Activated CD4-positive, CD25-positive, alpha-beta regulatory T cell treated with anti-CD3 and anti-CD28 coated beads, Interleukin-2, amount 50 U/mL, for 72 hours (primary cell): ENCODE measurements around the gene SPECC1L.

Experiments
- DNase-seq: peaks from one replicate; pipeline ENCODE4 v3.0.0; 2021

The SPECC1L gene

DNA sequence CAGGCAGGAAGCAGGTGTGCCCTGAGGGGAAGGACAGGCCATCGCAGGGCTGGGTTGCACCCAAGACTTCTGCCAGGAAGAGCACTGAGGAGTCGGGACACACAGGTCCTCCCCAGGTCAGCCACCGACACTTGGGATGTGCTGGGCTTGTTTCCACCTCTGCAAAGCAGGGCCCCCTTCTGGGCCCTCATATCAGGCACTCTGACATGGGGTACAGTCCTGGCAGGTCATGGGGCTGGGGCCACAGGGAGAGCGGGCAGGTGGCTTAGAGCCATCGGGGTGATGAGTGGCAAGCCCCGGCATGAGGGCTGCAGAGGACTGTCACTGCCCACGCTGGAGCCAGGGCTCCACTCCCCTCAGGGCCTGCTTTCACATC is 148.8 kb downstream of the SPECC1L start:
- no peak for DNase-seq

GRCh38 chr22:24420072-24420976 is 149.7 kb downstream of the SPECC1L start:
- DNase-seq: no peak

DNA sequence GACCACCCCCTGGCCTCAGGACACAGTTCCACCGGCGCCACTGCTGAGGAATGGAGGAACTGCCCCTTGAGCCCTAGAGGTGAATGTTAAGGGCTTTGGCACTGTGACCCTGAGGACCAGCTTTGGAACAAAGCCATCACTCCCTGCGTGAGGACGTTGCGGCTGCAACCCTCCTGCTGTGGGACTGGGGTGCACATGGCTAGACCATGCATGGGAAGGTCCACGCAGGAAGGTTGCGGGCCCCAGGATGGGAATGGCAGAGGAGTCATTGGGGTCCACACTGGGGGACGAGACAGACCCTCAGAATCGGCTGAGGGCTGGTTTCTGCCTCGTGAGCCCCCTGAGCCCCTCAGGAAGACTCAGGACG is 150.3 kb downstream of the SPECC1L start:
- DNase-seq: no peak

DNA sequence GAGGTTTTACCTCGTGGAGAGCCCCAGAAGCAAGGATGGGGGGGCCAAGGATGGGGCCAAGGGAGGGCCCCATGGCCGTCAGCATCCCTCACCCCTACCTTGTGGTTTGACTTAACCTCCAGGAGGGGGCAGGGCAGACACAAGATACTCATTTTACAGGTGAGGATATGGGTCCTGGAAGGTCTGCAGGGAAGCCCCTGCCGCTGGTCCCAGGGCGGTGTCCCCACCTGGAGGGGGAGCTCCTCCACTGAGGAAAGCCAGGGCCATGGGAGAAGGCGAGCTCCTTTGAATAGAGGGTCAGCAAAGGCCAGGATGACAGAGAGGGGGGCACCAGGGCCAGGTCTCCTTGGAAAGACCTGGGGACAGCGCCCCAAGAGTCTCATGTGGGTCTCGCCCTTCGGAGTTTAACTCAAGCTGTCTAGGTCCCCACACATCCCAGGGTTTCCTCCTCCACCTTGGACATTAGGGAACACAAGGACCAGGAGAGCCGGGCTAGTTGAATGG is 150.8 kb downstream of the SPECC1L start:
- DNase-seq: no peak

DNA sequence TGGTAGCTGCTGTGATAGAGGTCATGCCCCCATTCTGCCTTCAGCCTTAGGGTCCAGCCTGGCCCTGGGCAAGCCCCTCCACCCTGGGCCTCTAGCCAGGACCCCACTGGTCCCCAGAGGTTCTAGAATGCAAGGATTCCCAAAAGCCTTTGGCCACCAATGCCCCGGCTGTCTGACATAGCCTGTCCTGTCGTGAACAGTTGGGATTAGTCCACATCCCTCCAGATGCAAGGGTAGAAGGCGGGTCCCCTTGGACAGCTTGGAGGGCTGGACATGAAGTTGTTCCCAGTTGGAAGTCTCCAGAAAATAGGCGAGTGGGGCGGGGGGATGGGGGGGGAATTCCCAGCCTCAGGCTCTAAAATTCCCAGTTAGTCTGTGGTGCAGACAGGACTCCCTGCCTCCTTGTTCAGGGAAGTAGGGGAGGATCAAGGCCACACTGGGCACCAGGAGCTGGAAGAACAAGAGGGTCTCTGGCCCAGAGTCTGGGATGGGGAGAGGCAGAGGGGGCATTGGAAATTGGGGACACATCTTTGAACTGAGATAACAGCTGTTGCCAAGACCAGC is 151.6 kb downstream of the SPECC1L start:
- DNase-seq: no peak

GRCh38 chr22:24423519-24424000 is 152.9 kb downstream of the SPECC1L start:
- DNase-seq: peak; percentile 87

GRCh38 chr22:24424001-24424900 is 153.6 kb downstream of the SPECC1L start:
- DNase-seq: peak; percentile 66

- DNase-seq: no peak
Observed at GRCh38 chr22:24424901-24425775, 154.5 kb downstream of the SPECC1L start.

DNA sequence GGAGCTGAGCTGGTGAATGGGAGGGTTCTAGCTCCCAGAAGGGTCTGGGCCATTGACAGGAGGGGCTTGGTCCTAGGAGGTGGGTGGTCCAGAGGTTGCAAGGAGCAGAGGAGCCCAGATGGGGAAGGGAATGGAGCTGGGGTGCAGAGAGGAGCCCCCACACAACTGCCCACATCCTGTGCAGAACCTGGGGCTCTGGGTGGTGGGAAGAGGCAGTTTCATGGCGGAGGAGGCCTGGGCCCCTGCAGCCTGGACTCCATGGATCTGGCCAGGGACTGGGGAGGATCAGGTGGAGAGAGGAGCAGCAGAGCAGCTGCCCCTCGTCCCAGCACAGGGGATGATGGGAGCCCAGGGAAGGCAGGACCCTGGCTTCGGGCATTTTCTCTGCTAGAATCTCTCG is 155.8 kb downstream of the SPECC1L start:
- no peak for DNase-seq

DNA sequence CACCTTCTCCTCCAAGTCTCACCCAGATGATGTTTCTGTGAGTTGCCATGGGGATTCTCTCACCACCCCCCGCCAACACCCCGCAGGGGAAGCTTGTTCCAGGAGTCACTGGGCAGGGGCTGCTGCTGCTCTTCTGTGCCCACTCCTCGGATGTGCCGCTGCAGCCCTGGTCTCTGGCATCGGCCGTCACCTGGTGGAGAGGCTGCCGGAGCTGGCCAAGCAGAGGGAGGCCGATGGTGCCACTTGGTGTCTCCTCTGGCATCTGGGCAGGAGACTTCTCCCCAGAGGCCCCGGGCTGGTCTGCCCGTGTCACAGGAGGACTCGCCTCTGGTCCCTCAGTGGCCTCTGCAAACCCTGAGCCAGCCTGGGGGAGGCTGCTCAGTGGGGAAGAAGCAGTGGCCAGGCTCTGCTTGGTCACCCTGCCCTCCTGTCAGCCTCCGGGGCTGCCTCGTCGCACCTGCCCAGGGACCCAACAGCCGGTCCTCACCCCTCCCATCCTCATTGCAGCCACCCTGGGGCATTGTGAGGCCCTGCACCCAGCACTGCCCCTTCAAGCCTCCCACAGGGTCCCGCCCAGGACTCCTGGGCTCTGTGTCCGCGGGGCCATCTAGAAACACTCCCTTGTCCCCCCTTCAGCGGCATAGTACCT is 156.3 kb downstream of the SPECC1L start:
- DNase-seq: no peak

GRCh38 chr22:24427500-24428164 is 157.0 kb downstream of the SPECC1L start, which contains the start of gene ADORA2A:
Gene ADORA2A, plus strand, starts transcription at chr22:24427599. Its CDS starts 5,806 bp downstream, at chr22:24433405.
- peak; percentile 73 for DNase-seq

DNA sequence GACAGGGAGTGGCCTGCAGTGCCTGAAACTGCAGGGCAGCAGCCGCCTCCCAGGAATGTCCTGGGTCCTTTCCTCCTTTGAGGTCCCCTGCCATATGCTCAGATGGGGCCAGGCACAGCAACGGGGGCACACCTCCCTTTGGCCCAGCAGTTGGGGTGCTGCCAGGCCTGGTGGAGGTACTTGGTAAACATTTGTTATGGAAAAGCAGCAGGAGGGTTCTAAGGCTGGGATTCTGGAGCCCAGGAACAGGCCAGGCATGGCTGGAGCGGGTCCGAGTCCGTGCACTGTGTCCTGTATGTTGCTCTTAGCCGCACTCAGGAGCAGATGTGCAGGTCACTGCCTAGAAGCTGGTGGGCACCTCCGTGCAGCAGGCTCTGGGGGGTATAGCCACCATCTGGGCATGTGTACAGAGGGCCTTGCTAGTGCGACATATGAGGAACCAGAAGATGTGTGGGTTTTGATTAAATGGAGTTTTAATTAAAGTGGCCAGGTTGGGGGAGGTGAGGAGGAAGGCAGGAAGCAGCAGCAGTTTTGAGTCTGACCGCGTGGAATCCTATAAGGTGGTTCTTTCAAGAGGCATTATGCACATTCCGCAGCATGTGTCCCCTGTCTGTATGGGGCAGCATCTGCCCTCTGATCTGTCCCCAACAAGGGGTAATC is 158.2 kb downstream of the SPECC1L start:
- no peak for DNase-seq

- peak; percentile 55 for DNase-seq
Observed at GRCh38 chr22:24429411-24430365, 159.1 kb downstream of the SPECC1L start.

DNA sequence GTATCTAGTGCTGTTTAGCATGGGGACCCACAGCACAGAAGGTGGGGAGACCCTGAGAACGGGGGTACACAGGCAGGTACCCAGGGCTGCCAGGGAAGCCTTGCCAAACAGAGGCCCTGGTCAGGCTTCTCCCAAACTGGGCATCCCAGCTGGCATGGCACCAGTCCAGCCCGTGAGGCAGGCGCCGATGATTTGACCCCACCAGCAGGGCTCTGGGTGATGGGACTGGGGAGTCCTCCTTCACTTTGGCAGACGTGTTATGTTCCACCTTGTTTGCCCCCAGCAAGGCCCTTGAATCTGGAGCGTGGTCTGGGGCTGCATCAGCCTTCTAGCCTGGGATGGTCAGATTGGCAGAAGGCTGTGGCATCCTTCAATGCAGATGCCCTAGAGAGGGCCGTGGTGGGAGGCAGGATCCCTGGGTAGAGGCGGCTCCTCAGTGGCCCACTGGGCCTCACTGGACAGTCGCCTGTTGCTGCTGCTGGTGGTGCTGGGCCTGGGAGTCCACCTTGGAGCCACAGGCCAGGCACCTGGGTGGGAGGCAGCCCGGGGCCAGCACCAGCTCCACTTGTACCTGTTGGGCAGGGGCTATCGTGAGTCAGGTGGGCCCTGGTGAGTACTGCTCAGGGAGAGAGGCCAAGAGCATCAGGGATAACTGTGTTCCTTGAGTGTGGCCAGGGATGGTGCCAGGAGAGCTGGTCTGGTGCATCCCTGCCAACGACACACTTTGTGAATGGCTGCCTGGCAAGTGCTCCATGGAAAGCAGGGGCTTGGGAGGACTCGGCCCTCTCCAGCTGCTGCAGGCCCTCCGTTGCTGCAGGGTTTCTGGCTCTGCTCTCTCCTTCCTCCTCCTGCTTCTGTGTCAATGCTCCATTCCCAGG is 160.0 kb downstream of the SPECC1L start:
- no peak for DNase-seq

DNA sequence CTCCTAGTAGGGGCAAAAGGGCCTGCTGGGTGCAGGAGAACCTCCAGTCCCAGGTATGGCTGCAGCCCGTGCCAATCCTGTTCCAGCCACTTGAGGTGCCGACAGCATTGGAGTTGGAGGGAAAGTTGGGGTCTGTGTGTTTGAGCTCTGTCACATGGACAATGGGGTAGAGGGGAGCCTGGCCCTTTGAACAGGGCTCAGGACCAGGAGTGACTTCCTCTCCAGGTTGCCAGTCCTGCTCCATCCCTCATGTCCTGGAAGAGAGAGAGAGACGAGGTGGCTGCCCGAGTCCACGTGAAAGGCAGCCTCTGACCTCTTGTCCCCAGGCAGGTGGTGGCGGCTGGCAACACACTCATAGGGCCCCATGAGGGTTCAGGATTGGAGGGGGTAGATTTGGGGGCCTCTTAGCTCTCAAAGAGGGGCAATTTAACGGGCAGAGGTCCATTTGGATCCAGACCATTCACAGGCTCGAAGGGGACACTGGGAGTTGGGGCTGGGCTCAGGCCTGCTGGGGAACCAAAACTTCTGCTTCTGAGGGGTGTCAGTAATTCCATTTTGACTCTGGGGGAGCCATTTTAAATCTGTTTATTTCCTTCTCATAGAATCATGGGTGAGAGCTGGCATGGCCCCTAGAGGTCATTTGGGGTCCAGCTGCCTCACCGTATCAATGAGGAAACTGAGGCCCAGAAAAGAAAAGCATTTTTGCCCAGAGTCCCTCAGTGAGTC is 160.8 kb downstream of the SPECC1L start:
- no peak for DNase-seq

GRCh38 chr22:24432059-24432853 is 161.6 kb downstream of the SPECC1L start:
- no peak for DNase-seq
